ENCODE measurements around the gene BEST1. TPM values are rescaled to one million over a fixed set of nuclear protein-coding genes. Genes with fewer than 3 reads are reported as not detected.

Gene BEST1
- total RNA-seq, 1 experiment from 2014 or later, result 2.3 TPM

DNA sequence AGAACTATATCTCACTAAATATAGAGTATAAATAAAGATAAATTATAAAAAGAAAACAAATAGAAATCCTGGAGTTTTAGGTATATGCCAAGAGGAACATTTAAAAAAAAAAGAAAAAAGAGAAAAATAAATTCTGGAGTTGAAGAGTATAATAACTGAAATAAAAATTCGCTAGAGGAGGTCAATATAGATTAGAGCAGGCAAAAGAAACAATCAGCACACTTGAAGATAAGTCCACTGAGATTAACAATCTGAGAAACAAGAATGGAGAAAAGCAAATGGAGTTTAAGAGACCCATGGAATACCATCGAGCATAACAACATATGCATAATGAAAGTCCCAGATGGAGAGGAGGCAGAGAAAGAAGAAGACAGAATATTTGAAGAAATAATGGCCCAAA is 14.3 kb upstream of the BEST1 start:
- H3K4me1 ChIP-seq (ENCODE audit: control insufficient read depth in 1 of 2, insufficient read depth in 2 of 2, low read length in 2 of 2), result no peaks in the 10 kb centered on the region
- peaks cover 0 to 11% of the 10 kb centered on the region in 2 experiments; a peak in 1 of 4 replicates for H3K9me3 ChIP-seq (ENCODE audit: control insufficient read depth in 1 of 2, insufficient read depth in 1 of 2, low read depth in 1 of 2, low read length in 2 of 2)
- DNase-seq (ENCODE audit: low read depth, low spot score) (no peak), ATAC-seq (no peak)
- RAD21 ChIA-PET (ENCODE audit: low non-redundant PET in 1 of 2, low total read pairs in 2 of 2, uncharacterized antibody in 2 of 2, unreplicated experiment in 2 of 2), result no interaction called here
- no peak overlapping the region for H3K9ac ChIP-seq (ENCODE audit: low read length)
- no peaks in the 10 kb centered on the region for H4K20me1 ChIP-seq (ENCODE audit: insufficient read depth)
- no peaks in the 10 kb centered on the region for H3K27me3 ChIP-seq (ENCODE audit: insufficient read depth, low read length)
- H3K4me2 ChIP-seq (ENCODE audit: low read length), result no peak overlapping the region
- POLR2A ChIA-PET, result no interaction called here
- H2AFZ ChIP-seq (ENCODE audit: low read depth, low read length, poor library complexity, severe bottlenecking), result no peak overlapping the region
- TF ChIP-seq POLR2AphosphoS5 (IDR thresholded peaks at IDR 0.05; ENCODE audit: low read depth, low read length), result no peak
- no peak overlapping the region for H3K27ac ChIP-seq (ENCODE audit: low read depth, low read length)
- H3K4me3 ChIP-seq (replicated peaks in 1 of 2; ENCODE audit: low read depth in 1 of 2, low read length in 2 of 2), result no peak overlapping the region
- no TSS peak for BruUV-seq (replicated peaks)
- intact Hi-C loops (cut with micrococcal nuclease), result no loop called here
- CTCF ChIA-PET, result interaction anchor here (1.5 kb wide), 1 partner anchor 12 kb away, joined by 4 read pairs; no protein-coding TSS in a partner anchor
- H3K9me2 ChIP-seq (ENCODE audit: insufficient read depth), result no peaks in the 10 kb centered on the region
- no peaks in the 10 kb centered on the region for H3K79me2 ChIP-seq (ENCODE audit: insufficient read depth, low read length)
- no peaks in the 10 kb centered on the region for H3K36me3 ChIP-seq (ENCODE audit: control insufficient read depth in 1 of 2, insufficient read depth in 2 of 2, low read length in 2 of 2)

DNA sequence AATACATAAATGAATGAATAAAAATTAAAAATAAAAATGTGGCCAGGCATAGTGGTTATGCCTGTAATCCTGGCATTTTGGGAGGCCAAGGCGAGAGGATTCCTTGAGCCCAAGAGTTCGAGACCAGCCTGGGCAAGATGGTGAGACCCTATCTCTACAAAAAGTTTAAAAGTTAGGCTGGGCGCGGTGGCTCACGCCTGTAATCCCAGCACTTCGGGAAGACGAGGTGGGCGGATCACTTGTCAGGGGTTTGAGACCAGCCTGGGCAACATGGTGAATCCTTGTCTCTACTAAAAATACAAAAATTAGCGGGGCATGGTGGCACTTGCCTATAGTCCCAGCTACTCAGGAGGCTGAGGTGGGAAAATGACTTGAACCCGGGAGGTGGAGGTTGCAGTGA is 9.7 kb upstream of the BEST1 start:
- BruUV-seq (replicated peaks), result no TSS peak
- no peaks in the 10 kb centered on the region for H3K9me2 ChIP-seq (ENCODE audit: insufficient read depth)
- TF ChIP-seq SIN3A (IDR thresholded peaks at IDR 0.05; ENCODE audit: low read depth) (no peak), EGR1 (IDR thresholded peaks at IDR 0.05; ENCODE audit: low read depth) (no peak), FOSL1 (IDR thresholded peaks at IDR 0.05; ENCODE audit: low read depth) (no peak), ZFX (IDR thresholded peaks at IDR 0.05) (no peak), ZNF274 (IDR thresholded peaks at IDR 0.05; ENCODE audit: low read depth, low read length) (no peak), POLR2AphosphoS5 (IDR thresholded peaks at IDR 0.05; ENCODE audit: low read depth, low read length) (no peak), POLR2A (IDR thresholded peaks at IDR 0.05; ENCODE audit: borderline replicate concordance, extremely low read depth, insufficient read depth, insufficient read length) (no peak), TCF7L2 (IDR thresholded peaks at IDR 0.05; ENCODE audit: borderline replicate concordance, extremely low read depth, insufficient read depth, insufficient read length) (no peak), RAD21 (IDR thresholded peaks at IDR 0.05; ENCODE audit: low read depth) (no peak), JUND (IDR thresholded peaks at IDR 0.05) (no peak), CEBPB (IDR thresholded peaks at IDR 0.05; ENCODE audit: low read depth) (no peak), SP1 (IDR thresholded peaks at IDR 0.05; ENCODE audit: low read depth) (no peak), ELF1 (IDR thresholded peaks at IDR 0.05; ENCODE audit: borderline replicate concordance, low read depth) (no peak)
- TF ChIP-seq, protein P1, sequence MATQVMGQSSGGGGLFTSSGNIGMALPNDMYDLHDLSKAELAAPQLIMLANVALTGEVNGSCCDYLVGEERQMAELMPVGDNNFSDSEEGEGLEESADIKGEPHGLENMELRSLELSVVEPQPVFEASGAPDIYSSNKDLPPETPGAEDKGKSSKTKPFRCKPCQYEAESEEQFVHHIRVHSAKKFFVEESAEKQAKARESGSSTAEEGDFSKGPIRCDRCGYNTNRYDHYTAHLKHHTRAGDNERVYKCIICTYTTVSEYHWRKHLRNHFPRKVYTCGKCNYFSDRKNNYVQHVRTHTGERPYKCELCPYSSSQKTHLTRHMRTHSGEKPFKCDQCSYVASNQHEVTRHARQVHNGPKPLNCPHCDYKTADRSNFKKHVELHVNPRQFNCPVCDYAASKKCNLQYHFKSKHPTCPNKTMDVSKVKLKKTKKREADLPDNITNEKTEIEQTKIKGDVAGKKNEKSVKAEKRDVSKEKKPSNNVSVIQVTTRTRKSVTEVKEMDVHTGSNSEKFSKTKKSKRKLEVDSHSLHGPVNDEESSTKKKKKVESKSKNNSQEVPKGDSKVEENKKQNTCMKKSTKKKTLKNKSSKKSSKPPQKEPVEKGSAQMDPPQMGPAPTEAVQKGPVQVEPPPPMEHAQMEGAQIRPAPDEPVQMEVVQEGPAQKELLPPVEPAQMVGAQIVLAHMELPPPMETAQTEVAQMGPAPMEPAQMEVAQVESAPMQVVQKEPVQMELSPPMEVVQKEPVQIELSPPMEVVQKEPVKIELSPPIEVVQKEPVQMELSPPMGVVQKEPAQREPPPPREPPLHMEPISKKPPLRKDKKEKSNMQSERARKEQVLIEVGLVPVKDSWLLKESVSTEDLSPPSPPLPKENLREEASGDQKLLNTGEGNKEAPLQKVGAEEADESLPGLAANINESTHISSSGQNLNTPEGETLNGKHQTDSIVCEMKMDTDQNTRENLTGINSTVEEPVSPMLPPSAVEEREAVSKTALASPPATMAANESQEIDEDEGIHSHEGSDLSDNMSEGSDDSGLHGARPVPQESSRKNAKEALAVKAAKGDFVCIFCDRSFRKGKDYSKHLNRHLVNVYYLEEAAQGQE (IDR thresholded peaks at IDR 0.05; ENCODE audit: low read depth), result no peak
- TF ChIP-seq, protein P2, sequence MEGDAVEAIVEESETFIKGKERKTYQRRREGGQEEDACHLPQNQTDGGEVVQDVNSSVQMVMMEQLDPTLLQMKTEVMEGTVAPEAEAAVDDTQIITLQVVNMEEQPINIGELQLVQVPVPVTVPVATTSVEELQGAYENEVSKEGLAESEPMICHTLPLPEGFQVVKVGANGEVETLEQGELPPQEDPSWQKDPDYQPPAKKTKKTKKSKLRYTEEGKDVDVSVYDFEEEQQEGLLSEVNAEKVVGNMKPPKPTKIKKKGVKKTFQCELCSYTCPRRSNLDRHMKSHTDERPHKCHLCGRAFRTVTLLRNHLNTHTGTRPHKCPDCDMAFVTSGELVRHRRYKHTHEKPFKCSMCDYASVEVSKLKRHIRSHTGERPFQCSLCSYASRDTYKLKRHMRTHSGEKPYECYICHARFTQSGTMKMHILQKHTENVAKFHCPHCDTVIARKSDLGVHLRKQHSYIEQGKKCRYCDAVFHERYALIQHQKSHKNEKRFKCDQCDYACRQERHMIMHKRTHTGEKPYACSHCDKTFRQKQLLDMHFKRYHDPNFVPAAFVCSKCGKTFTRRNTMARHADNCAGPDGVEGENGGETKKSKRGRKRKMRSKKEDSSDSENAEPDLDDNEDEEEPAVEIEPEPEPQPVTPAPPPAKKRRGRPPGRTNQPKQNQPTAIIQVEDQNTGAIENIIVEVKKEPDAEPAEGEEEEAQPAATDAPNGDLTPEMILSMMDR (IDR thresholded peaks at IDR 0.05 in 2 of 3, conservative IDR thresholded peaks at IDR 0.05 in 1 of 3; ENCODE audit: borderline replicate concordance in 1 of 3, insufficient read depth in 1 of 3, low read depth in 2 of 3, low read length in 2 of 3), result no peak
- ChIA-PET RAD21 (ENCODE audit: low non-redundant PET in 1 of 2, low total read pairs in 2 of 2, uncharacterized antibody in 2 of 2, unreplicated experiment in 2 of 2) (no interaction called here), POLR2A (no interaction called here), CTCF (interaction anchor here (1.3 kb wide), 1 partner anchor 142 kb away, joined by 3 read pairs; no protein-coding TSS in a partner anchor)
- DNase-seq (ENCODE audit: low read depth, low spot score), result no peak
- H3K27me3 ChIP-seq (ENCODE audit: insufficient read depth, low read length), result no peaks in the 10 kb centered on the region
- no peaks in the 10 kb centered on the region for H3K36me3 ChIP-seq (ENCODE audit: control insufficient read depth in 1 of 2, insufficient read depth in 2 of 2, low read length in 2 of 2)
- H3K9ac ChIP-seq (ENCODE audit: low read length), result no peak overlapping the region
- no peaks in the 10 kb centered on the region for H3K4me1 ChIP-seq (ENCODE audit: control insufficient read depth in 1 of 2, insufficient read depth in 2 of 2, low read length in 2 of 2)
- H3K4me2 ChIP-seq (ENCODE audit: low read length), result no peak overlapping the region
- no peaks in the 10 kb centered on the region for H4K20me1 ChIP-seq (ENCODE audit: insufficient read depth)
- intact Hi-C loops (cut with micrococcal nuclease), result no loop called here
- no peaks in the 10 kb centered on the region for H3K79me2 ChIP-seq (ENCODE audit: insufficient read depth, low read length)
- H2AFZ ChIP-seq (ENCODE audit: low read depth, low read length, poor library complexity, severe bottlenecking), result no peak overlapping the region
- no peak overlapping the region for H3K27ac ChIP-seq (ENCODE audit: low read depth, low read length)
- peaks cover 0 to 11% of the 10 kb centered on the region in 2 experiments; a peak in 1 of 4 replicates for H3K9me3 ChIP-seq (ENCODE audit: control insufficient read depth in 1 of 2, insufficient read depth in 1 of 2, low read depth in 1 of 2, low read length in 2 of 2)
- ATAC-seq, result no peak
- H3K4me3 ChIP-seq (replicated peaks in 1 of 2; ENCODE audit: low read depth in 1 of 2, low read length in 2 of 2), result no peak overlapping the region

Data from HCT116 (cell line).